Caki2 (cell line): ENCODE results near the gene SEC24C. TPM values are rescaled to one million over a fixed set of nuclear protein-coding genes. Genes with fewer than 3 reads are reported as not detected.
A peak's percentile ranks its signal among the peaks of the same experiment; 100 is the strongest.
"Not testable (repeated sequence)": the region's sequence is repeated elsewhere in the genome, so short reads cannot be mapped to it uniquely, and the experiment has no call there.

Experiments
- DNase-seq: peaks from one replicate; pipeline ENCODE4 v3.0.0-alpha.2; 2015; ENCODE audit warnings: low read depth
- in situ Hi-C: cut with HindIII; loops from 2 replicates; pipeline ENCODE4 v1.10.0; 2016; ENCODE audit warnings: low sequenced_read_pairs, low pct_unique_long_range_greater_than_20kb, mixed read lengths
- total RNA-seq: library from RNA; depleted of rRNA; stranded (reverse); fragments of >200 nt; shearing (Covaris generic); gene quantifications from 2 replicates; pipeline ENCODE4 v1.2.3, GENCODE V29; 2014; ENCODE audit warnings: low replicate concordance; rRNA removed

SEC24C gene
- total RNA-seq, result 81.1 and 96.9 TPM in 2 replicates

- in situ Hi-C loops, result no loop called here
Measured at GRCh38 chr10:73743905-73744663, at the start of gene SEC24C. Gene SEC24C (plus strand): TSS chr10:73744372. CDS start chr10:73746833, 2,461 bp downstream.

GRCh38 chr10:73695302-73695701 lies 48.9 kb upstream of the SEC24C start:
- in situ Hi-C loops, DNase-seq: not testable (repeated sequence)

More at GRCh38 chr10:73743905-73744663, at the start of gene SEC24C:
- DNase-seq, result peak; percentile 97

- DNase-seq, in situ Hi-C loops: not testable (repeated sequence)
Measured at GRCh38 chr10:73697675-73698159, 46.5 kb upstream of the SEC24C start, which contains the start of gene AGAP5. Gene AGAP5 (minus strand): TSS chr10:73698109. CDS start chr10:73697755, 354 bp downstream.

- in situ Hi-C loops, DNase-seq: not testable (repeated sequence)
Measured at GRCh38 chr10:73698819-73699218, 45.4 kb upstream of the SEC24C start.

- in situ Hi-C loops, DNase-seq: not testable (repeated sequence)
Measured at GRCh38 chr10:73703924-73704323, 40.2 kb upstream of the SEC24C start.

- DNase-seq, result peak; percentile 65
- in situ Hi-C loops, result not testable (repeated sequence)
Measured at GRCh38 chr10:73705506-73706072, 38.6 kb upstream of the SEC24C start.

GRCh38 chr10:73706488-73706887 lies 37.7 kb upstream of the SEC24C start:
- in situ Hi-C loops, DNase-seq: not testable (repeated sequence)

- DNase-seq, in situ Hi-C loops: not testable (repeated sequence)
Measured at GRCh38 chr10:73707628-73708027, 36.5 kb upstream of the SEC24C start.

GRCh38 chr10:73708122-73708521 lies 36.0 kb upstream of the SEC24C start:
- DNase-seq, in situ Hi-C loops: not testable (repeated sequence)

GRCh38 chr10:73711683-73712082 lies 32.5 kb upstream of the SEC24C start:
- DNase-seq, in situ Hi-C loops: not testable (repeated sequence)

- in situ Hi-C loops, DNase-seq: not testable (repeated sequence)
Measured at GRCh38 chr10:73713912-73714311, 30.3 kb upstream of the SEC24C start.

- not testable (repeated sequence) for DNase-seq
Measured at GRCh38 chr10:73714483-73714882, 29.7 kb upstream of the SEC24C start.

GRCh38 chr10:73715179-73716156 lies 28.7 kb upstream of the SEC24C start:
- in situ Hi-C loops, DNase-seq: not testable (repeated sequence)

More at GRCh38 chr10:73714483-73714882, 29.7 kb upstream of the SEC24C start:
- in situ Hi-C loops, result not testable (repeated sequence)

GRCh38 chr10:73716251-73716650 lies 27.9 kb upstream of the SEC24C start:
- no peak for DNase-seq
- in situ Hi-C loops, result no loop called here

- in situ Hi-C loops, result no loop called here
- no peak for DNase-seq
Measured at GRCh38 chr10:73717556-73717955, 26.6 kb upstream of the SEC24C start.

- in situ Hi-C loops, DNase-seq: not testable (repeated sequence)
Measured at GRCh38 chr10:73720561-73720960, 23.6 kb upstream of the SEC24C start.

GRCh38 chr10:73723516-73723915 lies 20.7 kb upstream of the SEC24C start:
- in situ Hi-C loops, result no loop called here
- no peak for DNase-seq

GRCh38 chr10:73729781-73730152 lies 14.4 kb upstream of the SEC24C start:
- in situ Hi-C loops, DNase-seq: not testable (repeated sequence)
